ENCODE results near the gene SPOP. TPM values are rescaled to one million over a fixed set of nuclear protein-coding genes. Genes with fewer than 3 reads are reported as not detected.

SPOP gene
- total RNA-seq, 1 donor from 2014 or later = 43.6 TPM

DNA sequence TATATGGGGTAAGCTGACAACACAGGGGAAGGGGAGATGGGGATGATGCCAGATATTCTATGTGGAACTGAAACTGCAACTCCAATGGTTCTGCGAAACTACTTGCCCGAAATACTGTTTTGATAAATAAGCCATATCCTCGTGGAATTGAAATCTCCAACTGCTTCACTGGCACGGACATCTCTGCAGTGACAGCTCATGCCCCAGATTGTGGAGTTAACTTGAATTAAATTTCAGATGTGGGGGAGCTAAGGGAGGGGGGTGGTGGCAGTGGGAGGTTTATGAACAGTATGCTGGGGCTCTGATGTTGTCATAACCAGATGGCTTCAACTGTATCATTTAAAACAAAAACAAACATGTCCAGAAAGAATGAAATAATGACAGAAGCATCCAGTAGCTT, 80.5 kb downstream of the SPOP start:
- H3K4me3 ChIP-seq (ENCODE audit: low read depth, low read length) = no peak overlapping the region
- H3K27me3 ChIP-seq (ENCODE audit: control insufficient read depth, insufficient read depth, low read length) = no peaks in the 10 kb centered on the region
- peaks cover 1% of the 10 kb centered on the region for H3K36me3 ChIP-seq (ENCODE audit: control insufficient read depth, insufficient read depth, low read length)
- DNase-seq (ENCODE audit: low read depth) = no peak
- TF ChIP-seq, protein P1, sequence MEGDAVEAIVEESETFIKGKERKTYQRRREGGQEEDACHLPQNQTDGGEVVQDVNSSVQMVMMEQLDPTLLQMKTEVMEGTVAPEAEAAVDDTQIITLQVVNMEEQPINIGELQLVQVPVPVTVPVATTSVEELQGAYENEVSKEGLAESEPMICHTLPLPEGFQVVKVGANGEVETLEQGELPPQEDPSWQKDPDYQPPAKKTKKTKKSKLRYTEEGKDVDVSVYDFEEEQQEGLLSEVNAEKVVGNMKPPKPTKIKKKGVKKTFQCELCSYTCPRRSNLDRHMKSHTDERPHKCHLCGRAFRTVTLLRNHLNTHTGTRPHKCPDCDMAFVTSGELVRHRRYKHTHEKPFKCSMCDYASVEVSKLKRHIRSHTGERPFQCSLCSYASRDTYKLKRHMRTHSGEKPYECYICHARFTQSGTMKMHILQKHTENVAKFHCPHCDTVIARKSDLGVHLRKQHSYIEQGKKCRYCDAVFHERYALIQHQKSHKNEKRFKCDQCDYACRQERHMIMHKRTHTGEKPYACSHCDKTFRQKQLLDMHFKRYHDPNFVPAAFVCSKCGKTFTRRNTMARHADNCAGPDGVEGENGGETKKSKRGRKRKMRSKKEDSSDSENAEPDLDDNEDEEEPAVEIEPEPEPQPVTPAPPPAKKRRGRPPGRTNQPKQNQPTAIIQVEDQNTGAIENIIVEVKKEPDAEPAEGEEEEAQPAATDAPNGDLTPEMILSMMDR (IDR thresholded peaks at IDR 0.05; ENCODE audit: insufficient read depth, low read length, poor library complexity, severe bottlenecking) = no peak

DNA sequence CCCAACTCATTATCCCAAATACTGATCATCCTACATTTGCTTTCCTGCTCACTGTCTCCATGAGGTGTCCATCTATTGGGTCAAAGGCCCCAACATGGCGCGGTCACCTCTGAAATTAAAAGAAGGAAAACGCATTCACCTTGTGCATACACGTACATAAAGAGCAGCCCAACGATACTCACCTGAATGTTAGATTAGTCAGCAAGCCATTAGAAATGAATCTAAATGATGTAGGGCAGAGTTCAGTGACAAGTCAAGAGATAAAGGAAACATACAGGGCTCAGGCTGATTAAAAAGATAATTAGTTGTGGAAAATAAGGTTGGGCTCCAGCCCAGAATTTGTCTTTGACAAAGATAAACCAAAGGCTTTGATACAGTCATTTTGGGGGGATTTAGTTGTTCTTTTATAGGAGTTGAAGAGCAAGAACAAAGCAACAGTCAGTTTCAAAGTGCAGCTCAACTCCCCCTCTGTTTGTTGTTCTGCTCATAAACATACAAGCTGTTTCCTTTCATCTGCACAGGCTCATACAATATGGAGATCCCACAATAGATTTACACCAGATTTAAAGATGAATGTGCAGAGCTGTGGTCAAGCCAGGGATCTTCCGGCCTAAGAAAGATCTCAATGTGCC, 81.2 kb downstream of the SPOP start:
- Histone ChIP-seq H3K36me3 (ENCODE audit: control insufficient read depth, insufficient read depth, low read length) (no peaks in the 10 kb centered on the region), H3K27me3 (ENCODE audit: control insufficient read depth, insufficient read depth, low read length) (no peaks in the 10 kb centered on the region), H3K4me3 (ENCODE audit: low read depth, low read length) (no peak overlapping the region)
- TF ChIP-seq, protein P1 (IDR thresholded peaks at IDR 0.05; ENCODE audit: insufficient read depth, low read length, poor library complexity, severe bottlenecking) = no peak
- DNase-seq (ENCODE audit: low read depth) = no peak

DNA sequence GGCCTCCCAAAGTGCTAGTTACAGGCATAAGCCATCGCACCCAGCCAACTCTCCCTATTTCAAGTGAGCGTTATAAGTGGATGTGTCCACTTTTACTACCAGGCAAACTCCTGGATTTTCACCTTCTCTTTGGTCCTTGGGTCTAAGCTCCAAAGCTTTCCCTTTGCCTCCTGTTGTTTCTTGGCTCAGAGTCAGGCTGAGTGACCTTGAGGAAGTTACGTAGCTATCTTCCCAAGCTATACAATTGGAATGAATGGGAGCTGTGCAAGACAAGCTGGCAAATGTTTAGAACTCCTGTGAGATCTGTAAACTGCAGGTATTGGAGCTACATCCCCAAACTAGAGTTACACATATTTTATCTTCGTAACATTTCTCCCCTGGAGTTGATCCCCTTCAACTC, 81.9 kb downstream of the SPOP start:
- no peaks in the 10 kb centered on the region for H3K36me3 ChIP-seq (ENCODE audit: control insufficient read depth, insufficient read depth, low read length)
- TF ChIP-seq, protein P1 (IDR thresholded peaks at IDR 0.05; ENCODE audit: insufficient read depth, low read length, poor library complexity, severe bottlenecking) = no peak
- no peaks in the 10 kb centered on the region for H3K27me3 ChIP-seq (ENCODE audit: control insufficient read depth, insufficient read depth, low read length)

DNA sequence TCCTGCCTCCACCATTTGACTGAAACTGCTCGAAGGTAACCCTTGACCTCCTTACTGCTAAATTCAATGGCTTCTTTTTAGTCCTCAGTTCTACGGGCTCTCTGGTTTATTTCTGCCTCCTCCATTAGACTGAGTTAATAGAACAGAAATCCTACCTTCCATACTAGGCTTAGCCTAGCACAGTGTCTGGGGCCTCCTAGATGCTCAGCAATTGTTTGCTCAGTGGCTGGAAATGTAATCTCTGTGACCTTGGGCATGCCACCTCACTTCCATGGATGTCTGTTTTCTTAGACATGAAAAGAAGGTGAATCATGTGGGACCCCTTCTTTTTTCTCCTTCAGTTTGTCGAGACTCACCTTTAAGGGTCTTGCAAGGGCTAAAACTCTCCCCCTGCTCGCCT, 82.6 kb downstream of the SPOP start:
- Histone ChIP-seq H3K36me3 (ENCODE audit: control insufficient read depth, insufficient read depth, low read length) (no peaks in the 10 kb centered on the region), H3K27me3 (ENCODE audit: control insufficient read depth, insufficient read depth, low read length) (no peaks in the 10 kb centered on the region), H3K4me3 (ENCODE audit: low read depth, low read length) (no peak overlapping the region)
- TF ChIP-seq, protein P1 (IDR thresholded peaks at IDR 0.05; ENCODE audit: insufficient read depth, low read length, poor library complexity, severe bottlenecking) = no peak
- no peak for DNase-seq (ENCODE audit: low read depth)

More for the DNA sequence above, 81.9 kb downstream of the SPOP start:
- no peak overlapping the region for H3K4me3 ChIP-seq (ENCODE audit: low read depth, low read length)
- DNase-seq (ENCODE audit: low read depth) = no peak

DNA sequence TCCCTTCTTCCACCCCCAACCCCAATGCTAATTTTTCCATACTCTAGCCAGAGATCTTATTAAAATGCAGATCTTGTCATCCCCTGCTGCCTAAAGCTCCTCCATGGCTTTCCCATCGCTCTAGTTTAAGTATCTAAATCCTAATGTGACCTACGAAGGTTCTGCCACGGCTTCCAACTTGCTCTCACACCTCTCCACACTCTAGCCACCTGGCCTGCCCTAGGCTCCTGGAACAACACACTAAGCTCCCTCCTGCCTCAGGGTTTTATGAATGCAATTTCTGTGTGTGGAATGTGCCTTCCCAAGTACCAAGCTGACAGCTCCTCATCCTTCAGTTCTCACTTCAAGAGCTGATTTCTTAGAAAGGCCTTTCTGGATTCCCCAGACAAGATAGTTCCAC, 85.6 kb downstream of the SPOP start:
- TF ChIP-seq, protein P1 (IDR thresholded peaks at IDR 0.05; ENCODE audit: insufficient read depth, low read length, poor library complexity, severe bottlenecking) = no peak
- no peaks in the 10 kb centered on the region for H3K36me3 ChIP-seq (ENCODE audit: control insufficient read depth, insufficient read depth, low read length)
- H3K4me3 ChIP-seq (ENCODE audit: low read depth, low read length) = no peak overlapping the region
- H3K27me3 ChIP-seq (ENCODE audit: control insufficient read depth, insufficient read depth, low read length) = no peaks in the 10 kb centered on the region
- no peak for DNase-seq (ENCODE audit: low read depth)

DNA sequence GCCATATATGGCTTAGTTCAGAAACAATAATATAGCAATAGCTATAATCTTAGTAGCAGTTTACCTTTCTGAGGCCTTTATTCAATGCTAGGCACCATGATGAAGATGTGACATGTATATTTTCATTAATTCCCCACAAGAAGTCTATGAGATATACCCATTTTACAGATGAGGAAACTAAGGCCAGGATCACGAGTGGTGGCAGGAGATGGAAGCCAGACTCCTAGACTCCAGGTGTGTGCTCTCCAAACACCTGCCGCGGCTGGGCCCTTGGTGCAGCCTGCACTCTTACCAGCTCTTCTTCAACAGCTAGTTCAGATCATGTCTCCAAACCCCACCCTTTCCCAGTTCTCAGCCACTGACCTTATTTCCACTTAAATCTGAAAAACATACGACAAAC, 87.0 kb downstream of the SPOP start:
- TF ChIP-seq, protein P1 (IDR thresholded peaks at IDR 0.05; ENCODE audit: insufficient read depth, low read length, poor library complexity, severe bottlenecking) = no peak
- Histone ChIP-seq H3K27me3 (ENCODE audit: control insufficient read depth, insufficient read depth, low read length) (no peaks in the 10 kb centered on the region), H3K36me3 (ENCODE audit: control insufficient read depth, insufficient read depth, low read length) (no peaks in the 10 kb centered on the region), H3K4me3 (ENCODE audit: low read depth, low read length) (no peak overlapping the region)
- DNase-seq (ENCODE audit: low read depth) = no peak
